ENCODE results near the gene LGALS4. TPM values are rescaled to one million over a fixed set of nuclear protein-coding genes. Genes with fewer than 3 reads are reported as not detected.

Gene LGALS4
- total and polyA plus RNA-seq, 2 experiments from 2014 or later = 0.87 TPM; not detected in 1

- no peaks in the 10 kb centered on the region for H3K36me3 ChIP-seq (ENCODE audit: insufficient read depth)
- no peak overlapping the region for H2AFZ ChIP-seq
- no peak overlapping the region for H3K27ac ChIP-seq (ENCODE audit: low read depth)
- H3K27me3 ChIP-seq (ENCODE audit: insufficient read depth) = peaks cover 9% of the 10 kb centered on the region; the same call in 1 of the 2 replicates
- peaks cover 10% of the 10 kb centered on the region; the same call in 1 of the 2 replicates for H3K9me2 ChIP-seq (ENCODE audit: insufficient read depth)
- Mint-ChIP-seq H3K27ac (no peak overlapping the region), H3K27me3 (ENCODE audit: insufficient read depth, low read depth, poor library complexity) (peaks cover 13% of the 10 kb centered on the region), H3K9me3 (peaks cover 11% of the 10 kb centered on the region), H3K4me1 (peaks cover 4% of the 10 kb centered on the region), H3K4me3 (no peak overlapping the region), H3K36me3 (ENCODE audit: low read depth) (peaks cover 3% of the 10 kb centered on the region; the same call in 1 of the 3 replicates)
- no peaks in the 10 kb centered on the region for H4K20me1 ChIP-seq (replicated peaks; ENCODE audit: insufficient read depth)
- H3K79me2 ChIP-seq (replicated peaks; ENCODE audit: insufficient read depth) = no peaks in the 10 kb centered on the region
- no peak overlapping the region for H3K4me3 ChIP-seq
- H3F3A ChIP-seq (replicated peaks; ENCODE audit: low read depth) = no peaks in the 10 kb centered on the region
- peaks cover 6% of the 10 kb centered on the region; the same call in 1 of the 2 replicates for H3K4me1 ChIP-seq (ENCODE audit: insufficient read depth)
- TF ChIP-seq ZNF331 (CRISPR knock-in tag; IDR thresholded peaks at IDR 0.05; ENCODE audit: low read depth) (no peak), EZH2phosphoT487 (IDR thresholded peaks at IDR 0.05; ENCODE audit: unreplicated experiment) (no peak), NANOG (IDR thresholded peaks at IDR 0.05; ENCODE audit: borderline replicate concordance) (no peak), ETS1 (IDR thresholded peaks at IDR 0.05) (no peak), ZNF462 (CRISPR knock-in tag; IDR thresholded peaks at IDR 0.05) (no peak), ZNF114 (CRISPR knock-in tag; IDR thresholded peaks at IDR 0.05) (no peak), REST (IDR thresholded peaks at IDR 0.05; ENCODE audit: unreplicated experiment) (no peak), CREB1 (CRISPR knock-in tag; IDR thresholded peaks at IDR 0.05; ENCODE audit: low read depth) (no peak), EZH2 (IDR thresholded peaks at IDR 0.05; ENCODE audit: low read depth, unreplicated experiment) (no peak), CTCF (conservative IDR thresholded peaks at IDR 0.05; ENCODE audit: low read depth in 2 of 2) (no peak), JUNB (IDR thresholded peaks at IDR 0.05; ENCODE audit: unreplicated experiment) (no peak), POLR2AphosphoS5 (IDR thresholded peaks at IDR 0.05; ENCODE audit: low read depth) (no peak), STAT1 (IDR thresholded peaks at IDR 0.05; ENCODE audit: unreplicated experiment) (no peak)
- no peak overlapping the region for H3K4me2 ChIP-seq
- ATAC-seq (no peak), DNase-seq (ENCODE audit: low spot score) (no peak)
Measured at GRCh38 chr19:38796154-38796553, 16.6 kb downstream of the LGALS4 start.

Data from GM23338 (cell line).